K562 (cell line): ENCODE results near the gene FMC1. TPM values are rescaled to one million over a fixed set of nuclear protein-coding genes. Genes with fewer than 3 reads are reported as not detected.
"Not testable (repeated sequence)": the region's sequence is repeated elsewhere in the genome, so short reads cannot be mapped to it uniquely, and the experiment has no call there.

Experiments
- ATAC-seq: fragments of 200-7000 bp; cut with Tn5 transposase; 3 replicates; pipeline ENCODE4 v1.9.1; 2020; ENCODE audit warnings: moderate library complexity
- BruUV-seq: library from RNA; stranded (reverse); fragments of 400-500 nt; replicated peaks from 2 replicates; lab custom pipeline; 2021; lab: Mats Ljungman, UMichigan
- CTCF ChIA-PET: fragments of 300-600 bp; formaldehyde crosslinking; extraction: SDS; loops from one replicate; lab custom pipeline; 2021; ENCODE audit warnings: low intra/inter-chr PET ratio; lab: Yijun Ruan, JAX
- POLR2A ChIA-PET: fragments of 300-600, 350-650 bp; sonication (Branson Sonifier 250); formaldehyde crosslinking; extraction: SDS; loops from one replicate; lab custom pipeline; 2021; ENCODE audit warnings: antibody characterized with exemption, inconsistent platforms; lab: Yijun Ruan, JAX
- DNase-seq, 4 experiments: peaks; one replicate each; pipeline versions ENCODE4 v3.0.0 to v3.0.0-alpha.2; 2011 to 2018; ENCODE audit warnings: low spot score in 3 of 4, mixed read lengths in 3 of 4; ENCODE audit errors: extremely low read depth in 1 of 4
- FAIRE-seq: peaks from 2 replicates; lab custom pipeline; 2011; peaks lifted over from hg19 to GRCh38; lab: Jason Lieb, UNC
- H2AFZ ChIP-seq: 2 replicates; pipeline ENCODE4 v1.6.0; 2011; ENCODE audit warnings: low read depth, low read length, control low read depth, inconsistent platforms
- H3K27ac ChIP-seq: fragments of 200-600 bp; 3 replicates; pipeline ENCODE4 v1.8.0; 2011; ENCODE audit warnings: low read depth, mild to moderate bottlenecking, control low read depth, inconsistent platforms, low read length, moderate library complexity, mixed read lengths; ENCODE audit errors: extremely low read depth
- H3K27me3 ChIP-seq, 2 experiments: fragments of 300-600 bp in 1 of 2; 2 replicates in 1 of 2; 3 replicates in 1 of 2; pipeline versions ENCODE4 v1.6.0 to v1.8.0; 2011; ENCODE audit warnings: inconsistent platforms in 2 of 2, low read length in 2 of 2, mild to moderate bottlenecking in 1 of 2, mixed read lengths in 1 of 2, moderate library complexity in 1 of 2; ENCODE audit not compliant: control insufficient read depth in 2 of 2, insufficient read depth in 2 of 2
- H3K36me3 ChIP-seq: fragments of 300-600 bp; 3 replicates; pipeline ENCODE4 v1.8.0; 2011; ENCODE audit warnings: mild to moderate bottlenecking, low read length, inconsistent platforms; ENCODE audit not compliant: control insufficient read depth, insufficient read depth
- H3K4me1 ChIP-seq, 2 experiments: fragments of 200-600 bp in 1 of 2; replicated peaks in 1 of 2; 2 replicates in 1 of 2; 3 replicates in 1 of 2; pipeline versions ENCODE4 v1.5.1 to v1.8.0; 2011; ENCODE audit warnings: inconsistent platforms in 2 of 2, low read length in 2 of 2, mild to moderate bottlenecking in 1 of 2, mixed read lengths in 1 of 2, moderate library complexity in 1 of 2; ENCODE audit not compliant: control insufficient read depth in 2 of 2, insufficient read depth in 2 of 2
- H3K4me2 ChIP-seq: 2 replicates; pipeline ENCODE4 v1.6.1; 2011; ENCODE audit warnings: low read length, control low read depth, inconsistent platforms, mixed read lengths; ENCODE audit not compliant: insufficient read depth
- H3K4me3 ChIP-seq: fragments of 200-600 bp; sonication (generic), shearing (Covaris generic); 2 replicates; pipeline ENCODE4 v1.5.1; 2016; ENCODE audit warnings: control low read depth, inconsistent platforms
- H3K79me2 ChIP-seq: fragments of 200-600 bp; 3 replicates; pipeline ENCODE4 v1.8.0; 2011; ENCODE audit warnings: low read length, inconsistent platforms; ENCODE audit not compliant: control insufficient read depth, insufficient read depth
- H3K9ac ChIP-seq, 2 experiments: 2 replicates each; pipeline versions ENCODE4 v1.6.0 to v1.6.1; 2011; ENCODE audit warnings: low read depth in 2 of 2, low read length in 2 of 2, control low read depth in 1 of 2, inconsistent platforms in 1 of 2, mild to moderate bottlenecking in 1 of 2, mixed read lengths in 1 of 2; ENCODE audit not compliant: insufficient read depth in 1 of 2
- H3K9me1 ChIP-seq: one replicate; pipeline ENCODE4 v1.6.0; 2011; ENCODE audit warnings: inconsistent platforms, mild to moderate bottlenecking, low read length, moderate library complexity; ENCODE audit not compliant: control insufficient read depth, insufficient read depth
- H3K9me3 ChIP-seq: replicated peaks from 2 replicates; pipeline ENCODE4 v1.5.1; 2011; ENCODE audit warnings: low read depth, low read length, inconsistent platforms; ENCODE audit not compliant: control insufficient read depth, insufficient read depth
- H4K20me1 ChIP-seq: replicated peaks from 2 replicates; pipeline ENCODE4 v1.6.1; 2011; ENCODE audit warnings: low read length, inconsistent platforms, mixed read lengths; ENCODE audit not compliant: control insufficient read depth, insufficient read depth
- ADNP ChIP-seq: fragments of 200-800 bp; sonication (Bioruptor generic); IDR thresholded peaks from 2 replicates; pipeline ENCODE4 v1.6.1; 2016; ENCODE audit warnings: missing genetic modification characterization, missing compliant biosample characterization
- BCOR ChIP-seq: fragments of 450-650 bp; IDR thresholded peaks from 2 replicates; pipeline ENCODE4 v1.6.1; 2016
- CBX3 ChIP-seq, 2 experiments: IDR thresholded peaks; 1 replicate in 1 of 2; 2 replicates in 1 of 2; pipeline ENCODE4 v1.6.1; 2012; ENCODE audit warnings: inconsistent platforms in 2 of 2, low read length in 2 of 2, borderline replicate concordance in 1 of 2, control low read depth in 1 of 2
- CEBPG ChIP-seq, 3 experiments: fragments of 200-800 bp in 1 of 3; sonication (Bioruptor generic) in 1 of 3; sonication (generic) in 1 of 3; formaldehyde crosslinking in 1 of 3; IDR thresholded peaks in 2 of 3; conservative IDR thresholded peaks in 1 of 3; 2 replicates each; pipeline versions ENCODE4 v1.6.1 to v1.8.0; 2016 to 2022; ENCODE audit warnings: missing compliant biosample characterization in 2 of 3, missing genetic modification characterization in 2 of 3, mild to moderate bottlenecking in 1 of 3, missing genetic modification reagents in 1 of 3
- FOXK1 ChIP-seq: sonication (generic); formaldehyde crosslinking; IDR thresholded peaks from 2 replicates; pipeline ENCODE4 v1.8.0; 2022; ENCODE audit warnings: missing genetic modification reagents, mild to moderate bottlenecking, borderline replicate concordance
- MECOM ChIP-seq: fragments of 250-450 bp; sonication (Bioruptor Pico); IDR thresholded peaks from 2 replicates; pipeline ENCODE4 v1.8.0; 2022; ENCODE audit warnings: inconsistent platforms
- MTA1 ChIP-seq: fragments of 450-650 bp; IDR thresholded peaks from 2 replicates; pipeline ENCODE4 v1.6.1; 2017; ENCODE audit warnings: borderline replicate concordance
- TRIM28 ChIP-seq: fragments of 450-650 bp; IDR thresholded peaks from 2 replicates; pipeline ENCODE4 v1.6.1; 2017
- ZNF165 ChIP-seq: fragments of 250-450 bp; sonication (Bioruptor Pico); IDR thresholded peaks from 2 replicates; pipeline ENCODE4 v1.4.0; 2020; ENCODE audit warnings: borderline replicate concordance
- WGBS: fragments of 100-300 bp; shearing (Covaris generic); methylation state at CpG from one replicate; pipeline ENCODE4 v1.1.6; 2016; ENCODE audit warnings: low coverage, mixed read lengths; ENCODE audit not compliant: insufficient coverage; ENCODE audit errors: missing lambda C conversion rate; 5-methylcytosine and 5-hydroxymethylcytosine counted together
- in situ Hi-C: fragments of 300-500 bp; cut with MboI; formaldehyde crosslinking; loops from 4 replicates; pipeline ENCODE4 v1.15.0; 2018; ENCODE audit warnings: inconsistent platforms, mixed read lengths
- intact Hi-C: fragments of 100-400 bp; cut with micrococcal nuclease; formaldehyde crosslinking; loops from 2 replicates; pipeline ENCODE4 v1.14.2; 2022
- polyA plus RNA-seq, 8 experiments: library from polyadenylated mRNA; depleted of rRNA in 4 of 8; stranded (reverse) in 5 of 8; unstranded in 3 of 8; fragments of >200 nt; fragmentation: Nextera tagmentation in 2 of 8; fragmentation: Illumina TruSeq in 1 of 8; extraction: Ambion mirVana in 2 of 8; extraction: Trizol in 1 of 8; gene quantifications; 2 replicates each; pipeline versions ENCODE4 v1.2.1 to v1.2.3, GENCODE V29; 2011 to 2014; ENCODE audit warnings: inconsistent platforms in 1 of 8, missing spikeins in 1 of 8
- total RNA-seq, 7 experiments: library from RNA; depleted of rRNA in 6 of 7; stranded (reverse); fragments of >200 nt in 6 of 7; fragmentation: Illumina TruSeq in 2 of 7; extraction: Trizol in 2 of 7; gene quantifications; 2 replicates each; pipeline versions ENCODE4 v1.2.1 to v1.2.3, GENCODE V29; 2011 to 2021; ENCODE audit warnings: low replicate concordance in 1 of 7
- TF ChIP-seq, protein P1 (sequence below): sonication (generic); formaldehyde crosslinking; IDR thresholded peaks from 2 replicates; pipeline ENCODE4 v1.8.1; 2023; ENCODE audit warnings: mild to moderate bottlenecking, missing genetic modification reagents
- TF ChIP-seq, protein P2 (sequence below), 2 experiments: IDR thresholded peaks in 1 of 2; conservative IDR thresholded peaks in 1 of 2; 2 replicates each; pipeline ENCODE4 v1.6.1; 2016; ENCODE audit warnings: low read depth in 2 of 2, mild to moderate bottlenecking in 1 of 2, missing compliant biosample characterization in 1 of 2, missing genetic modification characterization in 1 of 2, moderate library complexity in 1 of 2
- TF ChIP-seq, protein P3 (sequence below): sonication (generic); formaldehyde crosslinking; IDR thresholded peaks from 2 replicates; pipeline ENCODE4 v1.8.0; 2022; ENCODE audit warnings: missing genetic modification reagents, mild to moderate bottlenecking, moderate library complexity, borderline replicate concordance

FMC1 gene
- total and polyA plus RNA-seq, 9 of the 15 experiments (the other 6 are each of a cell fraction or from before 2014, with no cell fraction given), result 14.0 to 116 (median 29.0) TPM

DNA sequence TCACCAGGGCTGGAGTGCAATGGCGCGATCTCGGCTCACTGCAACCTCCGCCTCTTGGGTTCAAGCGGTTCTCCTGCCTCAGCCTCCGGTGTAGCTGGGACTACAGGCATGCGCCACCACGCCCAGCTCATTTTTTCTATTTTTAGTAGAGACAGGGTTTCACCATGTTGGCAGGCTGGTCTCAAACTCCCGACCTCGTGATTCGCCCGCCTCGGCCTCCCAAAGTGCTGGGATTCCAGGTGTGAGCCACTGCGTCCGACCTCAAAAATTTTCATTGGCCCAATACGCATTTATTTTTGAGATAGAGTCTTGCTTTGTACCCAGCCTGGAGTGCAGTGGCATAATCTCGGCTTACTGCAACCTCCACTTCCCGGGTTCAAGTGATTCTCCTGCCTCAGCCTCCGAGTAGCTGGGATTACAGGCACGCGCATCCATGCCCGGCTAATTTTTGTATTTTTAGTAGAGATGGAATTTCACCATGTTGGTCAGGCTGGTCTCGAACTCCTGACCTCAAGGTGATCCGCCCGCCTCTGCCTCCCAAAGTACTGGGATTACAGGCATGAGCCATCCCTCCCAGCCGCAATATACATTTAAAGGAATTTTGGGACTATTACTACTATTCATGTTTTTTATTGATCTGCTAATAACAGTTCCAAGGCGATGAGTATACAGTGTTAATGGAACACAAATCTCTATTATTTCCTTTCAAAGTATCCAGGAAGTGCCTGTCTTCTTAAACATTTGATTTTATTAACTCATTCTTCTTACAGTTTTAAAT, 16.8 kb downstream of the FMC1 start:
- peak overlapping the region in 1 of 2 experiments; percentile 97; a peak in 2 of 4 replicates for H3K9ac ChIP-seq
- H3K9me3 ChIP-seq; H2AFZ ChIP-seq; BruUV-seq; ATAC-seq; DNase-seq; intact Hi-C loops; CTCF ChIA-PET; H3K27me3 ChIP-seq; FAIRE-seq; H3K9me1 ChIP-seq; TF ChIP-seq CEBPG (tag; conservative IDR thresholded peaks at IDR 0.05 in 1 of 2, IDR thresholded peaks at IDR 0.05 in 1 of 2): not testable (repeated sequence)
- H3K4me3 ChIP-seq, result peak overlapping the region; percentile 65
- POLR2A ChIA-PET, result interaction anchor here (0.9 to 3.9 kb wide), 7 partner anchors 8 to 18 kb away, joined by 3 to 37 read pairs (median 12); no protein-coding TSS in a partner anchor
- 92% methylated on average over 27 of the region's 27 CpGs for WGBS
- H3K4me1 ChIP-seq, result peaks cover 8 to 20% of the 10 kb centered on the region in 2 experiments
- H3K36me3 ChIP-seq, result peaks cover 12% of the 10 kb centered on the region; the same call in 2 of the 3 replicates
- peaks cover 13% of the 10 kb centered on the region for H4K20me1 ChIP-seq
- in situ Hi-C loops, result loop anchor here (25.0 kb wide), 1 partner anchor 1396 kb away; no protein-coding TSS in a partner anchor
- peaks cover 49% of the 10 kb centered on the region for H3K79me2 ChIP-seq
- H3K27ac ChIP-seq, result peak overlapping the region; percentile 98
- peak overlapping the region; percentile 92 for H3K4me2 ChIP-seq
- TF ChIP-seq ZNF165 (CRISPR knock-in tag) (0 out of 2 replicates have a peak, but pooled peaks have one; percentile 17), MTA1 (0 out of 2 replicates have a peak, but pooled peaks have one; percentile 25), FOXK1 (CRISPR knock-in tag) (peak; percentile 80), CBX3 (IDR thresholded peaks at IDR 0.05; ENCODE audit: borderline replicate concordance in 1 of 2, low read length in 2 of 2) (peak in 1 of 2 experiments; percentile 60; a peak in 1 of 3 replicates), MECOM (CRISPR knock-in tag) (peak; percentile 16; the same call in 1 of the 2 replicates), TRIM28 (0 out of 2 replicates have a peak, but pooled peaks have one; percentile 15), ADNP (peak; percentile 83; the same call in 1 of the 2 replicates), CEBPG (CRISPR knock-in tag; IDR thresholded peaks at IDR 0.05) (0 out of 2 replicates have a peak, but pooled peaks have one; percentile 12), BCOR (peak; percentile 63; the same call in 1 of the 2 replicates)
- TF ChIP-seq, protein P1, sequence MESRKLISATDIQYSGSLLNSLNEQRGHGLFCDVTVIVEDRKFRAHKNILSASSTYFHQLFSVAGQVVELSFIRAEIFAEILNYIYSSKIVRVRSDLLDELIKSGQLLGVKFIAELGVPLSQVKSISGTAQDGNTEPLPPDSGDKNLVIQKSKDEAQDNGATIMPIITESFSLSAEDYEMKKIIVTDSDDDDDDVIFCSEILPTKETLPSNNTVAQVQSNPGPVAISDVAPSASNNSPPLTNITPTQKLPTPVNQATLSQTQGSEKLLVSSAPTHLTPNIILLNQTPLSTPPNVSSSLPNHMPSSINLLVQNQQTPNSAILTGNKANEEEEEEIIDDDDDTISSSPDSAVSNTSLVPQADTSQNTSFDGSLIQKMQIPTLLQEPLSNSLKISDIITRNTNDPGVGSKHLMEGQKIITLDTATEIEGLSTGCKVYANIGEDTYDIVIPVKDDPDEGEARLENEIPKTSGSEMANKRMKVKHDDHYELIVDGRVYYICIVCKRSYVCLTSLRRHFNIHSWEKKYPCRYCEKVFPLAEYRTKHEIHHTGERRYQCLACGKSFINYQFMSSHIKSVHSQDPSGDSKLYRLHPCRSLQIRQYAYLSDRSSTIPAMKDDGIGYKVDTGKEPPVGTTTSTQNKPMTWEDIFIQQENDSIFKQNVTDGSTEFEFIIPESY (CRISPR knock-in tag), result peak; percentile 96
- TF ChIP-seq, protein P2, sequence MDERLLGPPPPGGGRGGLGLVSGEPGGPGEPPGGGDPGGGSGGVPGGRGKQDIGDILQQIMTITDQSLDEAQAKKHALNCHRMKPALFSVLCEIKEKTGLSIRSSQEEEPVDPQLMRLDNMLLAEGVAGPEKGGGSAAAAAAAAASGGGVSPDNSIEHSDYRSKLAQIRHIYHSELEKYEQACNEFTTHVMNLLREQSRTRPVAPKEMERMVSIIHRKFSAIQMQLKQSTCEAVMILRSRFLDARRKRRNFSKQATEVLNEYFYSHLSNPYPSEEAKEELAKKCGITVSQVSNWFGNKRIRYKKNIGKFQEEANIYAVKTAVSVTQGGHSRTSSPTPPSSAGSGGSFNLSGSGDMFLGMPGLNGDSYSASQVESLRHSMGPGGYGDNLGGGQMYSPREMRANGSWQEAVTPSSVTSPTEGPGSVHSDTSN (CRISPR knock-in tag; IDR thresholded peaks at IDR 0.05; ENCODE audit: low read depth), result not testable (repeated sequence)
- TF ChIP-seq, protein P2 (tag; conservative IDR thresholded peaks at IDR 0.05; ENCODE audit: low read depth), result 0 out of 2 replicates have a peak, but pooled peaks have one; percentile 4
- TF ChIP-seq, protein P3, sequence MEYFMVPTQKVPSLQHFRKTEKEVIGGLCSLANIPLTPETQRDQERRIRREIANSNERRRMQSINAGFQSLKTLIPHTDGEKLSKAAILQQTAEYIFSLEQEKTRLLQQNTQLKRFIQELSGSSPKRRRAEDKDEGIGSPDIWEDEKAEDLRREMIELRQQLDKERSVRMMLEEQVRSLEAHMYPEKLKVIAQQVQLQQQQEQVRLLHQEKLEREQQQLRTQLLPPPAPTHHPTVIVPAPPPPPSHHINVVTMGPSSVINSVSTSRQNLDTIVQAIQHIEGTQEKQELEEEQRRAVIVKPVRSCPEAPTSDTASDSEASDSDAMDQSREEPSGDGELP (CRISPR knock-in tag), result peak; percentile 32; the same call in 1 of the 2 replicates
